Astrocyte of the hippocampus (primary cell): ENCODE results near the gene OTOG.

Source experiments
- DNase-seq: peaks from one replicate; pipeline ENCODE4 v3.0.0; 2011; ENCODE audit warnings: low read depth, low spot score

OTOG gene

DNA sequence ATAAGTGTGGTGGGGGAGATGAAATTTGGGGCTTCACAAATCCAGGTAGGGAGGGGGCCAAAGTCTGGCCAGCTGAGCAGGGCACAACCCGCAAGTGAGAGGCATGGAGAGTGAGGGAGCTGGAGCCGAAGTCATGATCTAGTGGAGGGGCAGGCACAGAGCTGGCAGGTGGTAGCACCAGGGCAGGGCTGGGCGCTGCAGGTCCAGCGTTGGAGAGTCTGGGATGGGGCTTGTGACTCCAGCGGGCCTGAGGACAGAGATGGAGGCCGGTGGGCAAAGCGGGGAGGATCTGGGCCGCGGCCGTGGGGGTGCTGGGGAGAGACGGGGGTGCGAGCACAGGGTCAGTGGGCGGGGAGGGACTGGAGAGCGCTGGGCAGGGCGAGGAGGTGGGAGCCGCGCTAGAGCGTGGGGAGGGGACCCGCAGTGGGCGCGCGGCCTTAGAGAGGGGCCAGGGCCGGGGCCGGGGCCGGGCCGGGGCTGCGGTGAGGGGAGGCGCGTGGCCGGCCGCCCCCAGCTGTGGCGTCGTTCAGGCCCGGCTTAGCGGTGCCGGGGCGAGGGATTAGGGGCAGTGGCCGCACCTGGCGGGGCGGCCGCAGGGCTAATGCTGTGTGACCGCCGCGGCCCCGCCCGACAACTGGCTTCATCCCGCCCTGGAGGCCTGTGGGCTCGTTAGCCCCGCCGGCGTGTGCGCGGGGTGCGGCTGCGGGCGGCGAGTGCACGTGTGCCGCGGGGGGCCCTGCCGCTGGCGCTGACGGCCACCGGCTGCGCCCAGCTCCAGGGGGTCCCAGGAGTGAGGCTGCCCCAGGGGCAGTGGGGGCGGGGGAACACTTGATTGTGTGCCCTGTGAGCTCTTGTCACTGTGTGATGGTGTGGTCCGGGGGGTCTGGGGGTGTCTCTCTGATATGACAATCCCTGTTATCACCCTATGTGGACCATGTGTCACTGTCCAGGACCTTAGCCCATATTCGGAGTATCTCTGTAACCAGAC, 148.7 kb downstream of the OTOG start:
- peak; percentile 11 for DNase-seq

DNA sequence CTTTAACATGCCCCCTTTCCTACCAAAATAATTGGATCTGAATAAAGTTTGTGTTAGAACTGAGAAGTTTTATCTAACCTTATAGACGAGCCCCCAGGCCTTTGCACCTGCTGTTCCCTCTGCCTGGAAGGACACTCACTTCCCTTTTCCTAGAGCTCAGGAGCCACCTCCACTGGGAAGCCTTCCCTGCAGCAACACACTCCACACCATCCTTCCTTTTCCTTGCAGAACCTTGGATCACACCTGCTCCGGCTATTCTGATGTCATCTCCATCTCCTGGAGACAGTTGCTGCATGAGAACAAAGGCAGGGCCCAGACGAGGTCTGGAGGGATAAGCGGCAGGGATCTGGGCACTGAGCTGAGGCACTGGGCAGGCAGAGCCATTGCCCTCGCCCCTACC, 149.7 kb downstream of the OTOG start:
- DNase-seq = no peak
